NCI-H1092 treated with DMSO at 0.1 percent for 48 hours (cell line): ENCODE results near the gene UGT2B28.
"Not testable (repeated sequence)": the region's sequence is repeated elsewhere in the genome, so short reads cannot be mapped to it uniquely, and the experiment has no call there.

Experiments used
- DNase-seq: peaks from one replicate; lab custom pipeline; 2025; lab: John Stamatoyannopoulos, UW

The UGT2B28 gene

GRCh38 chr4:69280081-69280480, at the start of gene UGT2B28:
UGT2B28 (plus strand) TSS chr4:69280475; CDS start chr4:69280501, 26 bp downstream.
- DNase-seq, result not testable (repeated sequence)

- DNase-seq, result no peak
Observed at GRCh38 chr4:69239092-69239491, 41.2 kb upstream of the UGT2B28 start.

- DNase-seq, result no peak
Observed at GRCh38 chr4:69239557-69240168, 40.6 kb upstream of the UGT2B28 start.

GRCh38 chr4:69240787-69241186, 39.5 kb upstream of the UGT2B28 start:
- not testable (repeated sequence) for DNase-seq

DNA sequence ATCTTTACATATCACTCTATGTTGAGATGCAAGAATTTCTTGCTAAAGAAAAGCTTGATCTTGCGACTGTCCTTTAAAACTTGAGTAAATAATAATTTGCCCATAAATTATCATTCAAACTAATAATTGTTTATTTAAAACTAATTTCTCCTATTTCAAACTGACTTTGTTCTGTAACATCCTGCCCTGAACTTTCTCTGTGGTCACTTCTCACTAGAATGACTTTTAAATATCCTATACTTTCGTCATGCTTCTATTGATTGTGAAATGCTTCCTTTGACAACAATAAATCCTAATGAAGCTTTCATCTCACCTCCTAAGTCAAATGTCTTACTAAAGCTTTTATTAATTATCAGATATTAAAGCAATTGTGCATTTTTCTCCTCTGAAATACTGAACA, 38.5 kb upstream of the UGT2B28 start:
- not testable (repeated sequence) for DNase-seq

DNA sequence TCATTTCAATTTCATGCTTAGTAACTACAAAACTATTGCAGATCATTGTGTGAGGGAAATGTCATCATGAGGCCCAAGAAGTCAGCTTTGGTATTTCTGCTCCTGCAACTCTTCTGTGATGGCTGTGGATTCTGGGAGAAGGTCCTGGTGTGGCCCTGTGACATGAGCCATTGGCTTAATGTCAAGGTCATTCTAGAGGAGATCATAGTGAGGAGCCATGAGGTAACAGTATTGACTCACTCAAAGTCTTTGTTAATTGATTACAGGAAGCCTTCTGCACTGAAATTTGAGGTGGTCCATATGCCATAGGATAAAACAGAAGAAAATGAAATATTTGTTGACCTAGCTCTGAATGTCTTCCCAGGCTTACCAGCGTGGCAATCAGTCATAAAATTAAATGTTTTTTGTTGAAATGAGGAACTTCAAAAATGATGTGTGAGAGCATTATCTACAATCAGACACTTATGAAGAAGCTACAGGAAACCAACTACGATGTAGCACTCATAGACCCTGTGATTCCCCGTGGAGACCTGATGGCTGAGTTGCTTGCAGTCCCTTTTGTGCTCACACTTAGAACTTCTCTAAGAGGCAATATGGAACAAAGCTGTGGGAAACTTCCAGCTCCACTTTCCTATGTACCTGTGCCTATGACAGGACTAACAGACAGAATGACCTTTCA, 37.6 kb upstream of the UGT2B28 start:
- not testable (repeated sequence) for DNase-seq

DNA sequence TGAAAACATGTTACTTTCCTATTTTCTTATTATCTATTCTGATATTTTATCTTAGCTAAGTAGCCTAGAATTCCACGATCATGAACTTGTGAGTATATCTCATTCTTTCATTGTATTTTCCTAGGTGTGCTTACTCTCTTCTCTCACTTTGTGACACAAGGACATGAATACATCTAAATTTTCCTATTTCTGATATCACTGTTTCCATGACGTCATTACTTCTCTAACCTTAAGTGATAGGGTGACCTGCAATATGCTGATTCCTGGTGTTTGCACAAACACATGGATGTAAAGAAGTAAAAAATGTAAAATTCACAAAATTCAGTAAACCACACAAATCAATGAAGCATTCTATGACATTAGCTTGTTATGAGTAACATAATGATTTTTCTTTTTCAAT, 29.4 kb upstream of the UGT2B28 start:
- not testable (repeated sequence) for DNase-seq

DNA sequence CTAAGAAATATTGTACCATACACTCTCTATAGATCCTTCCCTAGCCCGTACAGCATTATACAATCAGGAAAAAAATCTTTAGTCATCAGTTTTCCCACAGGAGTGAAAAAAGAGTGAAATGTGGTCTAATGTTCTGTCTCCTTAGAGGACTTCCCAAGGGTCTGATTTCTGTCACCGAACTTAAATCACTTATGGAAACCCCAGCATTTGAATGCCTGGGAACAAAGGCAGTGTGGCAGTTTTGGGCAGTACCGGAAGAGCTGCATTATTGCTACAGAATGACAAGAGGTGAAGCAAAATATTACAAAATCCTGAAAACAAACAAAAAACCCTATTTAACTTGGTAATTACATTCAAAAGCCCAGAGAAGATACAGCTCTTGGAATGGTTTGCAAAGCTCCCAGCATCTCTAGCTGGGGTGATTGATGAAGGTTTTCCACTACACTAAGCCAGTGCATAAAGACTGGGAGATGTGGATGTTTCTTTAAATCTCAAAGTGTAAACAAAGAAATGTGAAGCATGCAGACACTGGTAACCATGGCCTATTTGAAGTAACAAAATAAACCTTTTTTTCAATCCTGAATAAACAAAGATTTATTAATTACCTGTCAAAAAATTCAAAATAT, 27.0 kb upstream of the UGT2B28 start:
- DNase-seq, result not testable (repeated sequence)

DNA sequence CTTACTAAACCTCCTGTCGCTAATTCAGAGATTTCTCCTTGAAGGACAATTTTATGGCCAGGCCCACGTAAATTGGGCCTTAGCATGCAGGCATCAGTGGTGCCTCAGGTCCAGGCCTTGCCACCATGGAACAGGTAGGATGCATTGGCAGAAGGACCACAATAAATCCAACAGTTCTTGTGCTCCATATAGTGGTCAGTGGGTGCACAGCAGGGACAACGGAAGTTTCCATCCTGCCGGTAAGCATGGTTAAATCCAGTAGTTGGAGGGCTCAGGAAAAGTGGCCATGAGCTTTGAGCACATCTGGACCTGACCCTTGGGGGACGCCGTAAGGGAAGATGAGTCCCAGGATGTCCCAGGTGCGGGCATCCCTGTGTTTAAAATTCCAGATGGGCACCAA, 11.7 kb upstream of the UGT2B28 start:
- DNase-seq, result not testable (repeated sequence)

GRCh38 chr4:69296356-69296755, 16.1 kb downstream of the UGT2B28 start:
- DNase-seq, result not testable (repeated sequence)

- DNase-seq, result not testable (repeated sequence)
Observed at GRCh38 chr4:69308426-69309033, 28.3 kb downstream of the UGT2B28 start.

DNA sequence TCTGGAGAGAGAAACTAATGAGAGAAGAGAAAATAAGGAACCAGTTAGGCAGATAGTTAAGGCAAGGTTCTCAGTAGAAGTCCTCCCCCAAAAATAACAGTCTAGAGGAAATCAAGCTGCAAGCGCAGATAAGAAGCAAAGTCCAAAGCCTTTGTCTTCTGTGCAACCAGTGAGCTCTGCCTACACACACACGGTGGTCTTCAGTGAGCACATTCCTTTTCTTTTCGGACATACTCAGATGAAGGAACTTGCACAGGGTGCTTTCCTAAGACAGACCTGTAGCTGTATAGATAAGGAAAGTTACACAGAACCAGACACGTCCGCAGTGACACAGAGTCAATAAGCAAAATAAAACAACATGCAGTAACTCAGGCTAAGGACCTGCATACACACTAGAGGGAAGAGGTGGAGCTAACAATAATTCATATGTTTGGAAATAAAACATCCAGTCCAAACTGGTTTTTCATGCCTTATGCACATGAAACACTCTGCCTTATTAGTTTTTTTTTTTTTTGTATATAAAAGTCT, 29.3 kb downstream of the UGT2B28 start:
- not testable (repeated sequence) for DNase-seq

DNA sequence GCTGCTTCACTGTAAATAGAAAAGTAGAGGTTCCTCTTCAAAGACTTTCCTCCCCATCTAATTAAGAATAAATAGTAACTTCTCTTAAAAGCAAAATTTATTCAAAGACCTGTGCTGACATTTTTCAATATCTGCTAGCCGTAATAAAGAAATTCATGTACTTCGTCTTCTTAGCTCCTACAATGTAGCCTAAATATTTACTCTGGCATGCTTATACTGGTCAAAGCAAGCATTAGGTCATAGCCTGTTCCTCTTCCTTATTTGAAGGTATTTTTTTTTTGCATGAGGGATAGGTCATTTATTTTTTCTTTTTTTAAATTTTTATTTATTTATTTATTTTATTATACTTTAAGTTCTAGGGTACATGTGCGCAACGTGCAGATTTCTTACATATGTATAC, 30.0 kb downstream of the UGT2B28 start:
- not testable (repeated sequence) for DNase-seq

GRCh38 chr4:69317669-69318298, 37.5 kb downstream of the UGT2B28 start:
- not testable (repeated sequence) for DNase-seq

GRCh38 chr4:69321153-69321729, 41.0 kb downstream of the UGT2B28 start:
- peak; percentile 8 for DNase-seq

GRCh38 chr4:69322055-69322454, 41.8 kb downstream of the UGT2B28 start:
- DNase-seq, result no peak

DNA sequence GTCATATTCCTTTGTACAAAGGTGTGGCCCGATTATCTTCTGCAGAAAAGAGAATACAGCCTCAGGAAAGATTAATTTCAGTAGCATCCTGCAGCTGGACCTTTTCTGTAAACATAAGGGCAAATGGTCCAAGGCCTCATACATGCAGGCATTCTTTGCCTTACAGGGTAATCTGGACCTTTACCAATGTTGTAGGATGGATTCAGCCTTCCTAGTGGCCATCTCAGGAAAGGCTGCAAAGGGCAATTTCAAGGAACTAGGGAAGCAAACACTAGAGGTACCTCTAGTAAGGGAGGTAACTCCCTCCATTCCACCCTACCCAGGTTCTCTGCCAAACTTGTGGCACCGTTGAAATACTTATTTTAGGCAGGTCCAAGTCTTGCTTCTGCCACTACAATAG, 43.0 kb downstream of the UGT2B28 start:
- DNase-seq, result no peak

- no peak for DNase-seq
Observed at GRCh38 chr4:69330345-69331047, 50.2 kb downstream of the UGT2B28 start.

GRCh38 chr4:69331304-69331703, 51.0 kb downstream of the UGT2B28 start:
- DNase-seq, result not testable (repeated sequence)

GRCh38 chr4:69335485-69335884, 55.2 kb downstream of the UGT2B28 start:
- DNase-seq, result not testable (repeated sequence)

DNA sequence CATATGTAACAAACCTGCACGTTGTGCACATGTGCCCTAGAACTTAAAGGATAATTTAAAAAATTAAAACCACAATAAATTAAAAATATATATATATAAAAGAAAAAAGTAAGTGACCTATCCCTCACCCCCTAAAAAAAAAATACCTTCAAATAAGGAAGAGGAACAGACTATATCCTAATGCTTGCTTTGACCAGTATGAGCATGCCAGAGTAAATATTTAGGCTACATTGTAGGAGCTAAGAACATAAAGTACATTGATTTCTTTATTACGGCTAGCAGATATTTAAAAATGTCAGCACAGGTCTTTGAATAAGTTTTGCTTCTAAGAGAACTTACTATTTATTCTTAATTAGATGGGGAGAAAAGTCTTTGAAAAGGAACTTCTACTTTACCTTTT, 62.8 kb downstream of the UGT2B28 start:
- not testable (repeated sequence) for DNase-seq
